Measurements from ENCODE around the gene SLC37A3.

The SLC37A3 gene

GRCh38 chr7:140397784-140398750, at the start of gene SLC37A3:
Gene SLC37A3 (minus strand): TSS chr7:140398530. CDS start chr7:140382526, 16,004 bp downstream.
- Histone ChIP-seq H3K4me3 (ENCODE audit: low read depth, low read length) (peak within 1 kb of the TSS; percentile 83), H3K9ac (ENCODE audit: low read length) (peak within 1 kb of the TSS; percentile 75), H3K27me3 (ENCODE audit: control insufficient read depth, insufficient read depth, low read length) (no peaks in the 10 kb centered on the region), H3K36me3 (ENCODE audit: control insufficient read depth, insufficient read depth, low read length) (no peaks in the 10 kb centered on the region), H3K4me1 (ENCODE audit: control insufficient read depth, insufficient read depth, low read length) (peaks cover 7% of the 10 kb centered on the region; the same call in 1 of the 2 replicates), H3K27ac (ENCODE audit: low read depth, low read length) (peak within 1 kb of the TSS; percentile 76; the same call in 1 of the 2 replicates), H3K9me3 (ENCODE audit: control insufficient read depth, insufficient read depth, low read depth, low read length) (no peaks in the 10 kb centered on the region)

- Histone ChIP-seq H3K36me3 (ENCODE audit: control insufficient read depth, insufficient read depth, low read length) (peaks cover 6% of the 10 kb centered on the region), H3K27ac (ENCODE audit: low read depth, low read length) (no peak overlapping the region), H3K27me3 (ENCODE audit: control insufficient read depth, insufficient read depth, low read length) (no peaks in the 10 kb centered on the region), H3K4me3 (ENCODE audit: low read depth, low read length) (no peak overlapping the region), H3K9ac (ENCODE audit: low read length) (no peak overlapping the region), H3K9me3 (ENCODE audit: control insufficient read depth, insufficient read depth, low read depth, low read length) (no peaks in the 10 kb centered on the region), H3K4me1 (ENCODE audit: control insufficient read depth, insufficient read depth, low read length) (peaks cover 42% of the 10 kb centered on the region)
Observed at GRCh38 chr7:140447841-140448240, 49.5 kb upstream of the SLC37A3 start.

- Histone ChIP-seq H3K9ac (ENCODE audit: low read length) (no peak overlapping the region), H3K9me3 (ENCODE audit: control insufficient read depth, insufficient read depth, low read depth, low read length) (no peaks in the 10 kb centered on the region), H3K4me1 (ENCODE audit: control insufficient read depth, insufficient read depth, low read length) (peaks cover 34% of the 10 kb centered on the region), H3K36me3 (ENCODE audit: control insufficient read depth, insufficient read depth, low read length) (no peaks in the 10 kb centered on the region), H3K27ac (ENCODE audit: low read depth, low read length) (no peak overlapping the region), H3K4me3 (ENCODE audit: low read depth, low read length) (no peak overlapping the region), H3K27me3 (ENCODE audit: control insufficient read depth, insufficient read depth, low read length) (no peaks in the 10 kb centered on the region)
Observed at GRCh38 chr7:140446467-140446866, 48.1 kb upstream of the SLC37A3 start.

GRCh38 chr7:140441519-140441918, 43.2 kb upstream of the SLC37A3 start:
- H3K36me3 ChIP-seq (ENCODE audit: control insufficient read depth, insufficient read depth, low read length) = no peaks in the 10 kb centered on the region
- no peaks in the 10 kb centered on the region for H3K27me3 ChIP-seq (ENCODE audit: control insufficient read depth, insufficient read depth, low read length)
- no peaks in the 10 kb centered on the region for H3K9me3 ChIP-seq (ENCODE audit: control insufficient read depth, insufficient read depth, low read depth, low read length)
- no peak overlapping the region for H3K4me3 ChIP-seq (ENCODE audit: low read depth, low read length)
- H3K4me1 ChIP-seq (ENCODE audit: control insufficient read depth, insufficient read depth, low read length) = no peaks in the 10 kb centered on the region
- no peak overlapping the region for H3K27ac ChIP-seq (ENCODE audit: low read depth, low read length)
- no peak overlapping the region for H3K9ac ChIP-seq (ENCODE audit: low read length)

GRCh38 chr7:140440593-140440992, 42.3 kb upstream of the SLC37A3 start:
- Histone ChIP-seq H3K36me3 (ENCODE audit: control insufficient read depth, insufficient read depth, low read length) (no peaks in the 10 kb centered on the region), H3K27me3 (ENCODE audit: control insufficient read depth, insufficient read depth, low read length) (no peaks in the 10 kb centered on the region), H3K4me3 (ENCODE audit: low read depth, low read length) (no peak overlapping the region), H3K9me3 (ENCODE audit: control insufficient read depth, insufficient read depth, low read depth, low read length) (no peaks in the 10 kb centered on the region), H3K4me1 (ENCODE audit: control insufficient read depth, insufficient read depth, low read length) (no peaks in the 10 kb centered on the region), H3K27ac (ENCODE audit: low read depth, low read length) (no peak overlapping the region), H3K9ac (ENCODE audit: low read length) (no peak overlapping the region)

- Histone ChIP-seq H3K36me3 (ENCODE audit: control insufficient read depth, insufficient read depth, low read length) (no peaks in the 10 kb centered on the region), H3K9ac (ENCODE audit: low read length) (no peak overlapping the region), H3K4me3 (ENCODE audit: low read depth, low read length) (no peak overlapping the region), H3K27ac (ENCODE audit: low read depth, low read length) (no peak overlapping the region), H3K4me1 (ENCODE audit: control insufficient read depth, insufficient read depth, low read length) (no peaks in the 10 kb centered on the region), H3K27me3 (ENCODE audit: control insufficient read depth, insufficient read depth, low read length) (no peaks in the 10 kb centered on the region), H3K9me3 (ENCODE audit: control insufficient read depth, insufficient read depth, low read depth, low read length) (no peaks in the 10 kb centered on the region)
Observed at GRCh38 chr7:140439359-140439758, 41.0 kb upstream of the SLC37A3 start.

- Histone ChIP-seq H3K4me1 (ENCODE audit: control insufficient read depth, insufficient read depth, low read length) (no peaks in the 10 kb centered on the region), H3K9me3 (ENCODE audit: control insufficient read depth, insufficient read depth, low read depth, low read length) (peaks cover 3% of the 10 kb centered on the region; the same call in 1 of the 2 replicates), H3K27me3 (ENCODE audit: control insufficient read depth, insufficient read depth, low read length) (no peaks in the 10 kb centered on the region), H3K9ac (ENCODE audit: low read length) (no peak overlapping the region), H3K27ac (ENCODE audit: low read depth, low read length) (no peak overlapping the region), H3K4me3 (ENCODE audit: low read depth, low read length) (no peak overlapping the region), H3K36me3 (ENCODE audit: control insufficient read depth, insufficient read depth, low read length) (no peaks in the 10 kb centered on the region)
Observed at GRCh38 chr7:140435252-140435895, 37.0 kb upstream of the SLC37A3 start.

- no peak overlapping the region for H3K27ac ChIP-seq (ENCODE audit: low read depth, low read length)
- no peaks in the 10 kb centered on the region for H3K36me3 ChIP-seq (ENCODE audit: control insufficient read depth, insufficient read depth, low read length)
- no peak overlapping the region for H3K4me3 ChIP-seq (ENCODE audit: low read depth, low read length)
- H3K9ac ChIP-seq (ENCODE audit: low read length) = no peak overlapping the region
- no peaks in the 10 kb centered on the region for H3K27me3 ChIP-seq (ENCODE audit: control insufficient read depth, insufficient read depth, low read length)
- H3K9me3 ChIP-seq (ENCODE audit: control insufficient read depth, insufficient read depth, low read depth, low read length) = peaks cover 8% of the 10 kb centered on the region; the same call in 1 of the 2 replicates
- no peaks in the 10 kb centered on the region for H3K4me1 ChIP-seq (ENCODE audit: control insufficient read depth, insufficient read depth, low read length)
Observed at GRCh38 chr7:140433396-140433795, 35.1 kb upstream of the SLC37A3 start.

- Histone ChIP-seq H3K4me3 (ENCODE audit: low read depth, low read length) (no peak overlapping the region), H3K9ac (ENCODE audit: low read length) (no peak overlapping the region), H3K27ac (ENCODE audit: low read depth, low read length) (no peak overlapping the region), H3K4me1 (ENCODE audit: control insufficient read depth, insufficient read depth, low read length) (no peaks in the 10 kb centered on the region), H3K27me3 (ENCODE audit: control insufficient read depth, insufficient read depth, low read length) (no peaks in the 10 kb centered on the region), H3K36me3 (ENCODE audit: control insufficient read depth, insufficient read depth, low read length) (no peaks in the 10 kb centered on the region), H3K9me3 (ENCODE audit: control insufficient read depth, insufficient read depth, low read depth, low read length) (peaks cover 8% of the 10 kb centered on the region; the same call in 1 of the 2 replicates)
Observed at GRCh38 chr7:140426130-140426529, 27.8 kb upstream of the SLC37A3 start.

- Histone ChIP-seq H3K27me3 (ENCODE audit: control insufficient read depth, insufficient read depth, low read length) (no peaks in the 10 kb centered on the region), H3K4me1 (ENCODE audit: control insufficient read depth, insufficient read depth, low read length) (no peaks in the 10 kb centered on the region), H3K27ac (ENCODE audit: low read depth, low read length) (no peak overlapping the region), H3K9ac (ENCODE audit: low read length) (no peak overlapping the region), H3K4me3 (ENCODE audit: low read depth, low read length) (no peak overlapping the region), H3K9me3 (ENCODE audit: control insufficient read depth, insufficient read depth, low read depth, low read length) (peaks cover 6% of the 10 kb centered on the region; the same call in 1 of the 2 replicates), H3K36me3 (ENCODE audit: control insufficient read depth, insufficient read depth, low read length) (no peaks in the 10 kb centered on the region)
Observed at GRCh38 chr7:140425718-140426117, 27.4 kb upstream of the SLC37A3 start.

GRCh38 chr7:140423501-140423900, 25.2 kb upstream of the SLC37A3 start:
- Histone ChIP-seq H3K36me3 (ENCODE audit: control insufficient read depth, insufficient read depth, low read length) (no peaks in the 10 kb centered on the region), H3K4me1 (ENCODE audit: control insufficient read depth, insufficient read depth, low read length) (no peaks in the 10 kb centered on the region), H3K9ac (ENCODE audit: low read length) (no peak overlapping the region), H3K27ac (ENCODE audit: low read depth, low read length) (no peak overlapping the region), H3K27me3 (ENCODE audit: control insufficient read depth, insufficient read depth, low read length) (no peaks in the 10 kb centered on the region), H3K9me3 (ENCODE audit: control insufficient read depth, insufficient read depth, low read depth, low read length) (no peaks in the 10 kb centered on the region), H3K4me3 (ENCODE audit: low read depth, low read length) (no peak overlapping the region)
